ENCODE data around the gene SLC19A3. TPM values are rescaled to one million over a fixed set of nuclear protein-coding genes. Genes with fewer than 3 reads are reported as not detected.

The SLC19A3 gene
- total RNA-seq, 1 donor from 2014 or later = 0.14 TPM

DNA sequence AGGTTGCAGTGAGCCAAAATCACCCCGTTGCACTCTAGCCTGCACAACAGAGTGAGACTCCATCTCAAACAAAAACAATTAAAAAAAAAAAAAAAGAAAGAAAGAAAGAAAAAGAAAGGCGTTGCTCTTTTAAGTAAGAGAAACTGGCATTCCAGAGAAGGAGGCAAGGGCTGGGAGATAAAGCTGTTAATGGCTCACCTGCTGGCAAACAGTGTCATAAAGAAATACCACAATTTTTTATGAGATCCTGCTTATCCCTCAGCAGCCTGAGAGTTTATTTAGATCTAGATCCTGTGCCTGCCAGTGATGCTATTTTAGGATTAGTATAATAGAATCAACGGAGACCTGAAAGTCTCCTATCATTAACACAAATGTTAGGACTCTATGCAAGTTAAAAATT is 16.3 kb downstream of the SLC19A3 start:
- Mint-ChIP-seq H3K36me3 (ENCODE audit: low read depth, unreplicated experiment) (no peaks in the 10 kb centered on the region), H3K27me3 (ENCODE audit: low read depth, unreplicated experiment) (peaks cover 2% of the 10 kb centered on the region), H3K4me3 (ENCODE audit: unreplicated experiment) (no peak overlapping the region), H3K4me1 (ENCODE audit: low read depth, unreplicated experiment) (peaks cover 3% of the 10 kb centered on the region), H3K9me3 (ENCODE audit: unreplicated experiment) (no peaks in the 10 kb centered on the region), H3K27ac (ENCODE audit: unreplicated experiment) (no peak overlapping the region)
- H3K4me2 ChIP-seq (ENCODE audit: low read length) = no peak overlapping the region
- no peak overlapping the region for H3K27ac ChIP-seq (ENCODE audit: low read depth, low read length)
- DNase-seq (ENCODE audit: low read depth) (no peak), FAIRE-seq (no peak)
- no peaks in the 10 kb centered on the region for H3K36me3 ChIP-seq (ENCODE audit: insufficient read depth, low read length)
- H3K27me3 ChIP-seq (ENCODE audit: insufficient read depth, low read length) = no peaks in the 10 kb centered on the region
- TF ChIP-seq, protein P1, sequence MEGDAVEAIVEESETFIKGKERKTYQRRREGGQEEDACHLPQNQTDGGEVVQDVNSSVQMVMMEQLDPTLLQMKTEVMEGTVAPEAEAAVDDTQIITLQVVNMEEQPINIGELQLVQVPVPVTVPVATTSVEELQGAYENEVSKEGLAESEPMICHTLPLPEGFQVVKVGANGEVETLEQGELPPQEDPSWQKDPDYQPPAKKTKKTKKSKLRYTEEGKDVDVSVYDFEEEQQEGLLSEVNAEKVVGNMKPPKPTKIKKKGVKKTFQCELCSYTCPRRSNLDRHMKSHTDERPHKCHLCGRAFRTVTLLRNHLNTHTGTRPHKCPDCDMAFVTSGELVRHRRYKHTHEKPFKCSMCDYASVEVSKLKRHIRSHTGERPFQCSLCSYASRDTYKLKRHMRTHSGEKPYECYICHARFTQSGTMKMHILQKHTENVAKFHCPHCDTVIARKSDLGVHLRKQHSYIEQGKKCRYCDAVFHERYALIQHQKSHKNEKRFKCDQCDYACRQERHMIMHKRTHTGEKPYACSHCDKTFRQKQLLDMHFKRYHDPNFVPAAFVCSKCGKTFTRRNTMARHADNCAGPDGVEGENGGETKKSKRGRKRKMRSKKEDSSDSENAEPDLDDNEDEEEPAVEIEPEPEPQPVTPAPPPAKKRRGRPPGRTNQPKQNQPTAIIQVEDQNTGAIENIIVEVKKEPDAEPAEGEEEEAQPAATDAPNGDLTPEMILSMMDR (IDR thresholded peaks at IDR 0.05; ENCODE audit: insufficient read depth, low read depth, low read length) = no peak
- no peak for TF ChIP-seq EZH2 (IDR thresholded peaks at IDR 0.05; ENCODE audit: insufficient read depth, low read length)
- no peak overlapping the region for H2AFZ ChIP-seq (ENCODE audit: low read depth, low read length)
- no peaks in the 10 kb centered on the region for H4K20me1 ChIP-seq (ENCODE audit: insufficient read depth, low read length)
- H3K79me2 ChIP-seq (ENCODE audit: insufficient read depth, low read length) = no peaks in the 10 kb centered on the region
- H3K4me3 ChIP-seq (ENCODE audit: insufficient read depth, low read depth, low read length) = no peak overlapping the region
- H3K9ac ChIP-seq (ENCODE audit: low read length) = no peak overlapping the region
- no peaks in the 10 kb centered on the region for H3K4me1 ChIP-seq (ENCODE audit: insufficient read depth, low read length)
- H3K9me3 ChIP-seq (ENCODE audit: insufficient read depth, low read depth, low read length) = no peaks in the 10 kb centered on the region

GRCh38 chr2:227696990-227697679 is 20.7 kb downstream of the SLC19A3 start:
- Histone ChIP-seq H3K9me3 (ENCODE audit: insufficient read depth, low read depth, low read length) (no peaks in the 10 kb centered on the region), H3K9ac (ENCODE audit: low read length) (no peak overlapping the region), H2AFZ (ENCODE audit: low read depth, low read length) (no peak overlapping the region), H3K4me1 (ENCODE audit: insufficient read depth, low read length) (no peaks in the 10 kb centered on the region), H3K27me3 (ENCODE audit: insufficient read depth, low read length) (no peaks in the 10 kb centered on the region), H3K36me3 (ENCODE audit: insufficient read depth, low read length) (no peaks in the 10 kb centered on the region), H3K79me2 (ENCODE audit: insufficient read depth, low read length) (no peaks in the 10 kb centered on the region), H4K20me1 (ENCODE audit: insufficient read depth, low read length) (no peaks in the 10 kb centered on the region), H3K4me3 (ENCODE audit: insufficient read depth, low read depth, low read length) (no peak overlapping the region), H3K4me2 (ENCODE audit: low read length) (no peak overlapping the region), H3K27ac (ENCODE audit: low read depth, low read length) (no peak overlapping the region)
- Mint-ChIP-seq H3K27me3 (ENCODE audit: low read depth, unreplicated experiment) (no peaks in the 10 kb centered on the region), H3K9me3 (ENCODE audit: unreplicated experiment) (peaks cover 2% of the 10 kb centered on the region), H3K4me1 (ENCODE audit: low read depth, unreplicated experiment) (no peaks in the 10 kb centered on the region), H3K36me3 (ENCODE audit: low read depth, unreplicated experiment) (no peaks in the 10 kb centered on the region), H3K27ac (ENCODE audit: unreplicated experiment) (no peak overlapping the region), H3K4me3 (ENCODE audit: unreplicated experiment) (no peak overlapping the region)
- DNase-seq (ENCODE audit: low read depth) = no peak
- no peak for FAIRE-seq
- no peak for TF ChIP-seq EZH2 (IDR thresholded peaks at IDR 0.05; ENCODE audit: insufficient read depth, low read length)
- TF ChIP-seq, protein P1 (IDR thresholded peaks at IDR 0.05; ENCODE audit: insufficient read depth, low read depth, low read length) = no peak

DNA sequence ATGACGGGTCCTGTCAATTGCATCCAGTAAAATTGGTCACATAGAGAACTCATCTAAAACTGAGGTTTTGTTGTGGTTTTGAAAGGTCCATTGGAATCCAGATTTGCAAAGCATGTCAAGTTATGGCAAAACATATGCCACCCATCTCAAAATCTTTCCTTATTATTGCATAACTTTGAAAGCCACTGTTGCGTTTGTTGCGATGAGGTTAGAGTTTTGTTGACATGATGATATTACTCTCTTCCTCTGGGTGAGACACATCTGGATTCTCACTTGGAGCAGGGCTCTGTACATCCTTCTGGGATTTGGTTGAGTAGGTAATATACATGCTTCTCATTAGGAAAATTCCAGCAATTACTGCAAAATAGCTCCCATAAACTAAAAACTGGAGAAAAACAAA is 30.6 kb downstream of the SLC19A3 start:
- Histone ChIP-seq H3K9me3 (ENCODE audit: insufficient read depth, low read depth, low read length) (no peaks in the 10 kb centered on the region), H3K27me3 (ENCODE audit: insufficient read depth, low read length) (no peaks in the 10 kb centered on the region), H4K20me1 (ENCODE audit: insufficient read depth, low read length) (no peaks in the 10 kb centered on the region), H3K27ac (ENCODE audit: low read depth, low read length) (no peak overlapping the region), H3K79me2 (ENCODE audit: insufficient read depth, low read length) (no peaks in the 10 kb centered on the region), H3K4me1 (ENCODE audit: insufficient read depth, low read length) (no peaks in the 10 kb centered on the region), H2AFZ (ENCODE audit: low read depth, low read length) (no peak overlapping the region), H3K4me3 (ENCODE audit: insufficient read depth, low read depth, low read length) (no peak overlapping the region), H3K36me3 (ENCODE audit: insufficient read depth, low read length) (no peaks in the 10 kb centered on the region), H3K4me2 (ENCODE audit: low read length) (no peak overlapping the region), H3K9ac (ENCODE audit: low read length) (no peak overlapping the region)
- no peak for DNase-seq (ENCODE audit: low read depth)
- no peak for FAIRE-seq
- H3K27me3 Mint-ChIP-seq (ENCODE audit: low read depth, unreplicated experiment) = no peaks in the 10 kb centered on the region
- H3K9me3 Mint-ChIP-seq (ENCODE audit: unreplicated experiment) = no peaks in the 10 kb centered on the region
- H3K27ac Mint-ChIP-seq (ENCODE audit: unreplicated experiment) = no peak overlapping the region
- H3K4me1 Mint-ChIP-seq (ENCODE audit: low read depth, unreplicated experiment) = no peaks in the 10 kb centered on the region
- no peak overlapping the region for H3K4me3 Mint-ChIP-seq (ENCODE audit: unreplicated experiment)
- H3K36me3 Mint-ChIP-seq (ENCODE audit: low read depth, unreplicated experiment) = no peaks in the 10 kb centered on the region
- no peak for TF ChIP-seq EZH2 (IDR thresholded peaks at IDR 0.05; ENCODE audit: insufficient read depth, low read length)
- TF ChIP-seq, protein P1 (IDR thresholded peaks at IDR 0.05; ENCODE audit: insufficient read depth, low read depth, low read length) = no peak

Data from astrocyte (in vitro differentiated cells and primary cell).